ENCODE results near the gene OR2F2.

OR2F2 gene

GRCh38 chr7:143892527-143893300, 42.3 kb upstream of the OR2F2 start:
- Histone ChIP-seq H3K27ac (ENCODE audit: low read length) (no peak overlapping the region), H3K4me3 (ENCODE audit: low read length) (peak overlapping the region; percentile 16; the same call in 1 of the 2 replicates), H3K4me2 (ENCODE audit: low read depth, low read length) (peak overlapping the region; percentile 29), H3K9me2 (replicated peaks; ENCODE audit: insufficient read depth, low read length) (no peaks in the 10 kb centered on the region), H3K4me1 (ENCODE audit: low read length) (peaks cover 5% of the 10 kb centered on the region), H3K27me3 (replicated peaks; ENCODE audit: insufficient read depth, low read length) (no peaks in the 10 kb centered on the region), H3F3A (ENCODE audit: insufficient read depth, low read length) (peaks cover 6% of the 10 kb centered on the region; the same call in 1 of the 2 replicates), H3K36me3 (replicated peaks; ENCODE audit: insufficient read depth, low read length) (no peaks in the 10 kb centered on the region), H3K9me3 (replicated peaks; ENCODE audit: insufficient read depth, low read length) (no peaks in the 10 kb centered on the region), H3K79me2 (ENCODE audit: low read length) (peaks cover 22% of the 10 kb centered on the region; the same call in 1 of the 2 replicates), H2AFZ (ENCODE audit: low read length) (no peak overlapping the region), H4K20me1 (ENCODE audit: insufficient read depth, low read length) (no peaks in the 10 kb centered on the region; the same call in 1 of the 2 replicates), H3K9ac (ENCODE audit: low read length) (no peak overlapping the region)
- peak; percentile 84 for DNase-seq
- TF ChIP-seq EZH2phosphoT487 (IDR thresholded peaks at IDR 0.05; ENCODE audit: low read length) (no peak), EZH2 (optimal IDR thresholded peaks at IDR 0.05; ENCODE audit: low read depth, low read length) (no peak), CTCF (IDR thresholded peaks at IDR 0.05; ENCODE audit: low read length) (peak; percentile 77)

GRCh38 chr7:143896667-143897066, 38.4 kb upstream of the OR2F2 start:
- Histone ChIP-seq H3K27me3 (replicated peaks; ENCODE audit: insufficient read depth, low read length) (no peaks in the 10 kb centered on the region), H3K27ac (ENCODE audit: low read length) (no peak overlapping the region), H3K9ac (ENCODE audit: low read length) (no peak overlapping the region), H3K9me2 (replicated peaks; ENCODE audit: insufficient read depth, low read length) (no peaks in the 10 kb centered on the region), H3K79me2 (ENCODE audit: low read length) (peaks cover 45% of the 10 kb centered on the region), H3K9me3 (replicated peaks; ENCODE audit: insufficient read depth, low read length) (no peaks in the 10 kb centered on the region), H4K20me1 (ENCODE audit: insufficient read depth, low read length) (no peaks in the 10 kb centered on the region; the same call in 1 of the 2 replicates), H3K36me3 (replicated peaks; ENCODE audit: insufficient read depth, low read length) (no peaks in the 10 kb centered on the region), H3K4me3 (ENCODE audit: low read length) (no peak overlapping the region), H3F3A (ENCODE audit: insufficient read depth, low read length) (peaks cover 12% of the 10 kb centered on the region), H2AFZ (ENCODE audit: low read length) (no peak overlapping the region), H3K4me1 (ENCODE audit: low read length) (peaks cover 15% of the 10 kb centered on the region), H3K4me2 (ENCODE audit: low read depth, low read length) (no peak overlapping the region)
- DNase-seq: no peak
- TF ChIP-seq CTCF (IDR thresholded peaks at IDR 0.05; ENCODE audit: low read length) (no peak), EZH2phosphoT487 (IDR thresholded peaks at IDR 0.05; ENCODE audit: low read length) (no peak), EZH2 (optimal IDR thresholded peaks at IDR 0.05; ENCODE audit: low read depth, low read length) (no peak)

GRCh38 chr7:143898810-143899209, 36.2 kb upstream of the OR2F2 start:
- peaks cover 41% of the 10 kb centered on the region for H3K79me2 ChIP-seq (ENCODE audit: low read length)
- TF ChIP-seq EZH2 (optimal IDR thresholded peaks at IDR 0.05; ENCODE audit: low read depth, low read length): no peak
- no peak for TF ChIP-seq CTCF (IDR thresholded peaks at IDR 0.05; ENCODE audit: low read length)
- TF ChIP-seq EZH2phosphoT487 (IDR thresholded peaks at IDR 0.05; ENCODE audit: low read length): no peak
- H4K20me1 ChIP-seq (ENCODE audit: insufficient read depth, low read length): no peaks in the 10 kb centered on the region
- H3K4me3 ChIP-seq (ENCODE audit: low read length): no peak overlapping the region
- DNase-seq: no peak
- H3K36me3 ChIP-seq (replicated peaks; ENCODE audit: insufficient read depth, low read length): no peaks in the 10 kb centered on the region
- H3F3A ChIP-seq (ENCODE audit: insufficient read depth, low read length): peaks cover 9% of the 10 kb centered on the region; the same call in 1 of the 2 replicates
- H3K4me1 ChIP-seq (ENCODE audit: low read length): peaks cover 10% of the 10 kb centered on the region; the same call in 1 of the 2 replicates
- H3K9me2 ChIP-seq (replicated peaks; ENCODE audit: insufficient read depth, low read length): no peaks in the 10 kb centered on the region
- H3K9me3 ChIP-seq (replicated peaks; ENCODE audit: insufficient read depth, low read length): no peaks in the 10 kb centered on the region
- no peak overlapping the region for H3K27ac ChIP-seq (ENCODE audit: low read length)
- no peaks in the 10 kb centered on the region for H3K27me3 ChIP-seq (replicated peaks; ENCODE audit: insufficient read depth, low read length)
- H3K9ac ChIP-seq (ENCODE audit: low read length): no peak overlapping the region
- no peak overlapping the region for H2AFZ ChIP-seq (ENCODE audit: low read length)
- H3K4me2 ChIP-seq (ENCODE audit: low read depth, low read length): no peak overlapping the region

Measured in MM.1S (cell line).